Spleen (tissue), 11 donors: Measurements from ENCODE around the gene WBP1L. TPM values are rescaled to one million over a fixed set of nuclear protein-coding genes. Genes with fewer than 3 reads are reported as not detected.

Source experiments
- DNase-seq: peaks from one replicate; pipeline ENCODE4 v3.0.0-alpha.2; 2020
- H3K27ac ChIP-seq, 8 donors: fragments of 200-600 bp; sonication (generic) in 7 of 8; 1 replicate in 4 of 8; 2 replicates in 4 of 8; pipeline versions ENCODE4 v1.5.0 to v1.8.0; 2016 to 2021; ENCODE audit warnings: inconsistent platforms in 4 of 8, mild to moderate bottlenecking in 4 of 8, moderate library complexity in 1 of 8
- H3K27me3 ChIP-seq, 7 donors: fragments of 200-600 bp; sonication (generic) in 6 of 7; replicated peaks in 1 of 7; 1 replicate in 4 of 7; 2 replicates in 3 of 7; pipeline versions ENCODE4 v1.5.0 to v1.8.0; 2016 to 2021; ENCODE audit warnings: inconsistent platforms in 3 of 7, mild to moderate bottlenecking in 1 of 7
- H3K36me3 ChIP-seq, 6 donors: fragments of 200-600 bp; sonication (generic) in 5 of 6; 1 replicate in 4 of 6; 2 replicates in 2 of 6; pipeline versions ENCODE4 v1.5.0 to v1.8.0; 2016 to 2021; ENCODE audit warnings: inconsistent platforms in 2 of 6
- H3K4me1 ChIP-seq, 6 donors: fragments of 200-600 bp; sonication (generic) in 5 of 6; 1 replicate in 3 of 6; 2 replicates in 3 of 6; pipeline versions ENCODE4 v1.5.0 to v1.8.0; 2016 to 2021; ENCODE audit warnings: inconsistent platforms in 3 of 6
- H3K4me3 ChIP-seq, 8 donors: fragments of 200-600 bp; sonication (generic) in 7 of 8; 1 replicate in 4 of 8; 2 replicates in 4 of 8; pipeline versions ENCODE4 v1.5.0 to v1.8.0; 2016 to 2021; ENCODE audit warnings: inconsistent platforms in 4 of 8, mild to moderate bottlenecking in 4 of 8, moderate library complexity in 2 of 8
- H3K9me3 ChIP-seq, 8 donors: fragments of 200-600 bp; sonication (generic) in 7 of 8; 1 replicate in 4 of 8; 2 replicates in 4 of 8; pipeline versions ENCODE4 v1.5.0 to v1.8.0; 2016 to 2021; ENCODE audit warnings: inconsistent platforms in 4 of 8
- CTCF ChIP-seq, 11 experiments: fragments of 200-600 bp in 7 of 11; fragments of 450-650 bp in 4 of 11; sonication (generic) in 4 of 11; IDR thresholded peaks in 8 of 11; conservative IDR thresholded peaks in 3 of 11; 1 replicate in 7 of 11; 2 replicates in 4 of 11; pipeline versions ENCODE4 v1.4.0 to v1.8.0; 2016 to 2021; ENCODE audit warnings: antibody characterized with exemption in 11 of 11, inconsistent platforms in 4 of 11, mild to moderate bottlenecking in 1 of 11
- POLR2A ChIP-seq, 3 donors: fragments of 450-650 bp; IDR thresholded peaks; one replicate each; pipeline ENCODE4 v1.5.1; 2017; ENCODE audit warnings: antibody characterized with exemption in 3 of 3, mild to moderate bottlenecking in 1 of 3
- POLR2AphosphoS5 ChIP-seq, 3 donors: sonication (generic); formaldehyde crosslinking; IDR thresholded peaks; one replicate each; pipeline ENCODE4 v1.5.1; 2017; ENCODE audit warnings: antibody characterized with exemption in 3 of 3
- WGBS, 5 donors: extraction: QIAGEN DNeasy Blood & Tissue Kit in 3 of 5; methylation state at CpG; one replicate each; pipeline versions ENCODE4 v1.1.5 to v1.1.7; 2013 to 2018; 5-methylcytosine and 5-hydroxymethylcytosine counted together
- intact Hi-C: fragments of 100-400 bp; cut with DNase I; formaldehyde crosslinking; loops from one replicate; pipeline ENCODE4 v1.15.0; 2023; ENCODE audit warnings: low total_unique reads
- polyA plus RNA-seq, 3 donors: library from polyadenylated mRNA; stranded (reverse); fragments of 200-250 nt; gene quantifications; one replicate each; pipeline ENCODE4 v1.2.1, GENCODE V29; 2013
- total RNA-seq, 7 donors: library from RNA; depleted of rRNA in 3 of 7; stranded (reverse); fragments of >200 nt in 3 of 7; fragmentation: NEBNext Ultra II Directional in 4 of 7; extraction: Animal tissue kit (Norgen Biotek cat#: 25700) in 4 of 7; gene quantifications; one replicate each; pipeline versions ENCODE4 v1.1.0 to v1.2.1, GENCODE V29; 2016 to 2021
- donor health status: healthy with polysubstance abuse.
- donor health status: DM: no; HTN: no; CAD: no; lungs with moderate emphysema.
- donor health status: DM: no; HTN: no; CAD: no.
- donor health status: Bipolar disorder and iron deficiency.
- donor health status: healthy.
- donor health status: DM: no; HTN: no; CAD: no.
- donor health status: DM: yes; HTN: yes; CAD: no.

Gene WBP1L
- total and polyA plus RNA-seq, 10 donors = 15.9 to 149 (median 49.2) TPM

- intact Hi-C loops = no loop called here
- Histone ChIP-seq H3K27ac (no peak overlapping the region), H3K4me3 (no peak overlapping the region), H3K27me3 (no peaks in the 10 kb centered on the region), H3K9me3 (no peaks in the 10 kb centered on the region), H3K4me1 (peaks cover 0 to 27% (median 0%) of the 10 kb centered on the region in 6 donors), H3K36me3 (no peaks in the 10 kb centered on the region)
- TF ChIP-seq POLR2A (IDR thresholded peaks at IDR 0.05) (no peak), POLR2AphosphoS5 (IDR thresholded peaks at IDR 0.05) (peak in 2 of 3 donors; percentile 9 to 29)
- 88 to 97% (median 95%) methylated on average over 12 of the region's 12 CpGs for WGBS, 5 donors
- DNase-seq = no peak
Measured at GRCh38 chr10:102822222-102822621, 78.5 kb downstream of the WBP1L start.

- 84 to 97% (median 94%) methylated on average over 4 of the region's 4 CpGs for WGBS, 5 donors
- Histone ChIP-seq H3K4me3 (no peak overlapping the region), H3K27me3 (peaks cover 0 to 3% (median 0%) of the 10 kb centered on the region in 7 donors), H3K4me1 (peaks cover 0 to 3% (median 0%) of the 10 kb centered on the region in 6 donors), H3K27ac (no peak overlapping the region), H3K9me3 (no peaks in the 10 kb centered on the region), H3K36me3 (no peaks in the 10 kb centered on the region)
- TF ChIP-seq POLR2A (IDR thresholded peaks at IDR 0.05) (no peak), CTCF (IDR thresholded peaks at IDR 0.05 in 8 of 11, conservative IDR thresholded peaks at IDR 0.05 in 3 of 11) (no peak), POLR2AphosphoS5 (IDR thresholded peaks at IDR 0.05) (no peak)
- no peak for DNase-seq
- intact Hi-C loops = no loop called here
Measured at GRCh38 chr10:102824664-102825063, 80.9 kb downstream of the WBP1L start.

GRCh38 chr10:102826148-102826796, 82.5 kb downstream of the WBP1L start:
- Histone ChIP-seq H3K9me3 (no peaks in the 10 kb centered on the region), H3K27me3 (peaks cover 0 to 3% (median 0%) of the 10 kb centered on the region in 7 donors), H3K4me3 (no peak overlapping the region), H3K4me1 (no peaks in the 10 kb centered on the region), H3K27ac (no peak overlapping the region), H3K36me3 (no peaks in the 10 kb centered on the region)
- TF ChIP-seq POLR2AphosphoS5 (IDR thresholded peaks at IDR 0.05) (no peak), CTCF (IDR thresholded peaks at IDR 0.05 in 8 of 11, conservative IDR thresholded peaks at IDR 0.05 in 3 of 11) (no peak), POLR2A (IDR thresholded peaks at IDR 0.05) (no peak)
- DNase-seq = no peak
- 88 to 96% (median 94%) methylated on average over 9 of the region's 9 CpGs for WGBS, 5 donors
- intact Hi-C loops = no loop called here

GRCh38 chr10:102827597-102827975, 83.8 kb downstream of the WBP1L start:
- no peak overlapping the region for H3K27ac ChIP-seq
- H3K27me3 ChIP-seq = peaks cover 0 to 3% (median 0%) of the 10 kb centered on the region in 7 donors
- no peaks in the 10 kb centered on the region for H3K36me3 ChIP-seq
- no peak for DNase-seq
- 73 to 94% (median 77%) methylated on average over 5 of the region's 5 CpGs for WGBS, 5 donors
- H3K4me3 ChIP-seq = no peak overlapping the region
- TF ChIP-seq POLR2A (IDR thresholded peaks at IDR 0.05) = no peak
- no peak for TF ChIP-seq POLR2AphosphoS5 (IDR thresholded peaks at IDR 0.05)
- no peak for TF ChIP-seq CTCF (IDR thresholded peaks at IDR 0.05 in 8 of 11, conservative IDR thresholded peaks at IDR 0.05 in 3 of 11)
- no peaks in the 10 kb centered on the region for H3K4me1 ChIP-seq
- intact Hi-C loops = no loop called here
- no peaks in the 10 kb centered on the region for H3K9me3 ChIP-seq
